ENCODE data around the gene SNRK. TPM values are rescaled to one million over a fixed set of nuclear protein-coding genes. Genes with fewer than 3 reads are reported as not detected.

Gene SNRK
- total RNA-seq, 1 donor from 2014 or later = 18.2 TPM

DNA sequence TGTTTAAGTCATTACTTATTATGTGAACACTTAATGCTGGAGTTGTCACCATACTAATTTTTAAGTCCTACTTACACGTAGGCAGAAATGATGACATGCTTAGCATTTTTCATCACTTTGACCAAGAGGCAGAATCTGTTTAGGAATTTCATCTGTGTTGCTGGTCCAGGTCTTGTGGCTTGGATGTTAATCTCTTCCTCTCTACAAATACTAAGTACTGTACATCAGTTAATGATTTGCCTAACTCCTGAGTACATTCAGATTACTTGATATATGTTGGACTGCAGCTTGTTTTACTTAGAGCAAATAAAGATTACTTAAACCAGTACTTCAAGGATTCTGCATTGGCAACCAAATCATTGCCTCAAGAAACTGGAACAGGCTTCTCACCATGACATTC, 8.6 kb downstream of the SNRK start:
- Mint-ChIP-seq H3K9me3 (no peaks in the 10 kb centered on the region), H3K4me1 (peaks cover 20% of the 10 kb centered on the region), H3K27me3 (ENCODE audit: low read depth) (no peaks in the 10 kb centered on the region), H3K36me3 (ENCODE audit: low read depth) (no peaks in the 10 kb centered on the region), H3K27ac (ENCODE audit: unreplicated experiment) (no peak overlapping the region), H3K4me3 (no peak overlapping the region)
- DNase-seq (ENCODE audit: low read depth, low spot score) = no peak
- no peak for TF ChIP-seq CTCF (conservative IDR thresholded peaks at IDR 0.05)

DNA sequence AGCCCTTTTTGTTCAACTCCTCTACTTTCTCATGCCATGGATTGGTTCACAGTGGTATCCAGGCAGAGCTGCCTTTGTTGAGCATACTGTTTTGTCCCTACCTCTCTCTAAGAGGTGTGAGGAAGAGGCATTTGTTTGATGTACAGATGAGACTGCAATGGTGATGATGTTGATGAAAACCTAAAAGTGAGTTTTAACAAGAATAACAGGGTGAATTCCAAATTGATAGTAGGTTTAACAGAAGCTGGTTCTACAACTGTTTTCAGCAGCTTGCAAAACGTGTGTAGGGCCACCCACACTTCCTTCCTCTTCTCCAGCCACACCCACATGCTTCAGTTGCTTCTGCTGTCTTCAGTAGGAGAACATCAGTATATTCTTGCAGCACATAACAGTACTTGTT, 10.2 kb downstream of the SNRK start:
- H3K4me3 Mint-ChIP-seq = no peak overlapping the region
- no peaks in the 10 kb centered on the region for H3K9me3 Mint-ChIP-seq
- DNase-seq (ENCODE audit: low read depth, low spot score) = no peak
- H3K4me1 Mint-ChIP-seq = peaks cover 10% of the 10 kb centered on the region
- no peak overlapping the region for H3K27ac Mint-ChIP-seq (ENCODE audit: unreplicated experiment)
- no peak for TF ChIP-seq CTCF (conservative IDR thresholded peaks at IDR 0.05)
- no peaks in the 10 kb centered on the region for H3K36me3 Mint-ChIP-seq (ENCODE audit: low read depth)
- no peaks in the 10 kb centered on the region for H3K27me3 Mint-ChIP-seq (ENCODE audit: low read depth)

DNA sequence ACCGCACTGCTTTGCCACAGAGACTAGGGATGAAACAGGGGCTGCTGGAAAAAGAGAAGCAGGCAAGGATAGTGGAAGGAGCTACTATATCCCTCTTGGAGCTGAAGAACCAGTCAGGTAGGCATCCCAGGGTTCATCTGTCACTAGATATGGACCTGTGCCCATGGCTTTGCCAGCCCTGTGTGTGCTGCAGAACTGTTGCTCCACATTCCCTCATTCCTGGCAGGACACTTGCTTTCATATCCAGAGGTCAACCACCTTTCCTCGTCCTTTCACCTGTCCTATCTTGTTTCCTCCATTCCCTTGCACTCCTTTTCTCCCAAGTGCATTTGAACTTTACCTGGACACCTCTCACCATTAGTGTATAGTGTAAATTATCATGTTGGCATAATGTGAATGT, 12.0 kb downstream of the SNRK start:
- H3K27ac Mint-ChIP-seq (ENCODE audit: unreplicated experiment) = peak overlapping the region; percentile 65
- no peak for DNase-seq (ENCODE audit: low read depth, low spot score)
- no peak for TF ChIP-seq CTCF (conservative IDR thresholded peaks at IDR 0.05)
- no peak overlapping the region for H3K4me3 Mint-ChIP-seq
- no peaks in the 10 kb centered on the region for H3K9me3 Mint-ChIP-seq
- peaks cover 8% of the 10 kb centered on the region for H3K4me1 Mint-ChIP-seq
- peaks cover 3% of the 10 kb centered on the region for H3K36me3 Mint-ChIP-seq (ENCODE audit: low read depth)
- H3K27me3 Mint-ChIP-seq (ENCODE audit: low read depth) = no peaks in the 10 kb centered on the region

- no peak for TF ChIP-seq CTCF (conservative IDR thresholded peaks at IDR 0.05)
- Mint-ChIP-seq H3K27ac (ENCODE audit: unreplicated experiment) (peak overlapping the region; percentile 65), H3K4me1 (peaks cover 8% of the 10 kb centered on the region), H3K9me3 (no peaks in the 10 kb centered on the region), H3K36me3 (ENCODE audit: low read depth) (peaks cover 7% of the 10 kb centered on the region), H3K4me3 (no peak overlapping the region), H3K27me3 (ENCODE audit: low read depth) (no peaks in the 10 kb centered on the region)
- DNase-seq (ENCODE audit: low read depth, low spot score) = no peak
These were observed 12.4 kb downstream of the SNRK start for GRCh38 chr3:43298761-43299160.

- no peak overlapping the region for H3K4me3 Mint-ChIP-seq
- H3K4me1 Mint-ChIP-seq = no peaks in the 10 kb centered on the region
- peaks cover 14% of the 10 kb centered on the region for H3K36me3 Mint-ChIP-seq (ENCODE audit: low read depth)
- H3K27me3 Mint-ChIP-seq (ENCODE audit: low read depth) = no peaks in the 10 kb centered on the region
- no peak for TF ChIP-seq CTCF (conservative IDR thresholded peaks at IDR 0.05)
- H3K9me3 Mint-ChIP-seq = no peaks in the 10 kb centered on the region
- no peak overlapping the region for H3K27ac Mint-ChIP-seq (ENCODE audit: unreplicated experiment)
- DNase-seq (ENCODE audit: low read depth, low spot score) = no peak
These were observed 16.0 kb downstream of the SNRK start for GRCh38 chr3:43302116-43302880.
